PC-9 (cell line): ENCODE data around the gene MAFF.

ENCODE experiments used
- CTCF ChIP-seq: fragments of 200-600 bp; sonication (generic); conservative IDR thresholded peaks from 2 replicates; pipeline ENCODE4 v1.6.1; 2017; ENCODE audit warnings: mixed run types, antibody characterized with exemption, mild to moderate bottlenecking, moderate library complexity
- EZH2 ChIP-seq: fragments of 200-600 bp; sonication (generic); IDR thresholded peaks from 2 replicates; pipeline ENCODE4 v1.8.0; 2017; ENCODE audit warnings: antibody characterized with exemption, low read depth

GRCh38 chr22:38211556-38211955 is 9.8 kb downstream of the MAFF start:
- TF ChIP-seq CTCF = no peak
- no peak for TF ChIP-seq EZH2
